DMS79 treated with DMSO at 0.1 percent for 48 hours (cell line): ENCODE data around the gene SPTBN5.

ENCODE experiments used
- DNase-seq: peaks from one replicate; lab custom pipeline; 2025; lab: John Stamatoyannopoulos, UW

Gene SPTBN5

GRCh38 chr15:41823502-41823901 is 70.4 kb downstream of the SPTBN5 start:
- DNase-seq = no peak

DNA sequence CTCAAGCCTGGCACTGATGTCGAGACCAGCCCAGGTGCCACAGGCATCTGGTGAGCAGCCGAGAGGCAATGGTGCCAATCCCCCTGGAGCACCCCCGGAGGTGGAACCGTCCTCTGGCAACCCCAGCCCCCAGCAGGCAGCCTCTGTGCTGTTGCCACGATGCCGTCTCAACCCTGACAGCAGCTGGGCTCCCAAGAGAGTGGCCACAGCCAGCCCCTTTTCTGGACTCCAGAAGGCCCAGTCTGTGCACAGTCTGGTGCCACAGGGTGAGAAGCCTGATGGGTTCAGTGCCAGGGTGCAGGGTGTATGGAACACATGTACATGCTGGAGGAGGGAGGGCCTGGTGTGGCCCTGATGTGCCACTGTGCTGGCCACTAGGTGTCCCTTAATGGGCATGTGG is 70.9 kb downstream of the SPTBN5 start:
- no peak for DNase-seq

- DNase-seq = no peak
Measured at GRCh38 chr15:41822471-41822870, 71.4 kb downstream of the SPTBN5 start.

- DNase-seq = no peak
Measured at GRCh38 chr15:41821831-41822230, 72.0 kb downstream of the SPTBN5 start.

GRCh38 chr15:41820791-41821423 is 72.9 kb downstream of the SPTBN5 start:
- no peak for DNase-seq

DNA sequence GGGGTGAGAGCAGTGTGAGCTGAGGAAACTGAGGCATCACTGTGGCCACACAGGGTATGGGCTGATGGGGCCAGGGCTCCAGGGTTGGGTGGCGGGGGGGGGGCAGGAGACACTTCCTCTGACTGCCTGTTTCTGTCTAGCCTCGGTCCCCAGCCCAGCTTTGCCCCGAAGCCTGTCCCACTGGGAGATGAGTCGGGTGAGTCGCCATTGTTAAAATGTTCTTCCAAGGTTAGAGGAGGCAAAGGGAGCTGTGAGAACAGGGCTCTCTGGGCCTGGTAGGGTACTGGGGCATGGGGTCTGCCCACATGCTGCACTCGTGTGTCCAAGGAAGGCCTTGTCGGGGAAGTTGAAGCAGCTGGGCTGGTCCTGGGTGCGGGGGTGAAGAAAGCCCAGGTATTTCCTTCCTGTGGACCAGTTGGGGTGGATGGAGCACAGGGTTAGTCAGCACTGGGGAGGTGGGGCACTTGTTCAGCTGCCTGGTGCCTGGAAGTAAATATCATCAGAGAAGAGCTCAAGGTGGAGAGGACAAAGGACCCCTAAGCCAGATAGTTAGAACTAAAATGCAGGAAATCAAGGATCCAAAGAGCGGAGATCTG is 74.3 kb downstream of the SPTBN5 start:
- DNase-seq = no peak

- DNase-seq = no peak
Measured at GRCh38 chr15:41817781-41818180, 76.1 kb downstream of the SPTBN5 start.

DNA sequence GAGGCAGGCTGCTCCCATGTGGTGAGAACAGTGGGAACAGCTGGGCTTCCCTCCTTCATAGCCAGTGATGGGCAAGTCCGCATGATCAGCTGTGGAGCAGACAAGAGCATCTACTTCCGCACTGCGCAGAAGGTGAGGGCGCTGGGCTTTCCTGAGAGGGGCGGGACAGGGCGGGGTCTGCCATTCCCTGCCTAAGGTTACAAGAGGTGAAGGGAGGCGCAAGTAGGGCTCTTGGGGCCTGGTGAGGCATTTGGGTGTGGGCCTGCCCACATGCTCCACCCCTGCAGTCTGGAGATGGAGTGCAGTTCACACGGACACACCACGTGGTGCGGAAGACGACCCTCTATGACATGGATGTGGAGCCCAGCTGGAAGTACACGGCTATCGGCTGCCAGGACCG is 76.5 kb downstream of the SPTBN5 start:
- no peak for DNase-seq

- no peak for DNase-seq
Measured at GRCh38 chr15:41816788-41817187, 77.1 kb downstream of the SPTBN5 start.

DNA sequence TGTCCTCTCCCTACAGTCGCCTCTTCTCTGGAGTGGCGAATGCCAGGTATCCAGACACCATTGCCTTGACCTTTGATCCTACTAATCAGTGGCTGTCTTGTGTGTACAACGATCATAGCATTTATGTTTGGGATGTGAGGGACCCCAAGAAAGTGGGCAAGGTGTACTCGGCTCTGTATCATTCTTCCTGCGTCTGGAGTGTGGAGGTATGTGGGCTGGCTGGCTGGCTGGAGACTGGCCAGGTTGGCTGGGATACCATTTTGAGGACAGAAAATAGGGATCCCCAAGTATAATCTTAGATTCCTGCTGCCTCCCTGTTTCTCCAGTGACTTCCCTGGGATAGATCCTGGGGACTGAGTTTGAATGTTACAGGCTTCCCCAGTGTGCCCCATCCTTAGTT is 79.3 kb downstream of the SPTBN5 start:
- DNase-seq = no peak

- DNase-seq = no peak
Measured at GRCh38 chr15:41813426-41813825, 80.4 kb downstream of the SPTBN5 start.

GRCh38 chr15:41812820-41813375 is 81.0 kb downstream of the SPTBN5 start:
- no peak for DNase-seq

GRCh38 chr15:41811432-41812195 is 82.2 kb downstream of the SPTBN5 start:
- peak; percentile 2 for DNase-seq

GRCh38 chr15:41810651-41811431 is 83.0 kb downstream of the SPTBN5 start:
- no peak for DNase-seq

DNA sequence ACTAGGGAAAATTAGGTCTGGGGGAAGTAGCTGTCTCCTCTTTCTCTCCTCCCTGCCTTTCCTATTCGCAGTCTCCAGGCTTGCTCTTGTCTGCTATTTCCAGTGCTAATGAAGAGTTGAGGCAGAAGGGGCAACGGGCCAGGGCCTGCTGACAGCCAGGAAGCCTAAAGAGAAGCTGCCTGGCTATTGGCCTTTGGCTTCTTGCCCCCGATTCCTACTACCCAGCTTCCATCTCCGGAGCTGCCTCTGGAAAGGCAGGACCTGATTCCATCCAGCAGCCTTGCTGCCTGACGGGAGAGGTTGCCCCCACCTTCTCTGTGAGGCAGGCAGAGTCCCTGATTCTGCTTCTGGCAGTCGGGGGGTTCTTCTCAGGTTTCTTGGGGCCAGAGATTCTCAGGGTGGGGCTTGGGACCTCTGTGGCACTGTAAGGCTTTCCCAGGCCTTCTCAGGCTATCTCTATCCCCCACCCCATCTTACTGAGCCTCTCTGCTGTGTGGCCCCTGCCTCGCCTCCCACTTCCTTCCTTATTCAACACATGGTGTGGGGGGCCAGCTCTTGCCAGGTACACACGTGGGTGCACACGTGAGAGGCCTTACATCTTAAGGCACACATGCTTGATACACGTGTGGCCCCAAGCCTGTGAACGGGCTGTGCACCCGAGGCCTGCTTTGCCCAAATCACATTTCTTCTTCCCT is 84.2 kb downstream of the SPTBN5 start:
- DNase-seq = no peak

DNA sequence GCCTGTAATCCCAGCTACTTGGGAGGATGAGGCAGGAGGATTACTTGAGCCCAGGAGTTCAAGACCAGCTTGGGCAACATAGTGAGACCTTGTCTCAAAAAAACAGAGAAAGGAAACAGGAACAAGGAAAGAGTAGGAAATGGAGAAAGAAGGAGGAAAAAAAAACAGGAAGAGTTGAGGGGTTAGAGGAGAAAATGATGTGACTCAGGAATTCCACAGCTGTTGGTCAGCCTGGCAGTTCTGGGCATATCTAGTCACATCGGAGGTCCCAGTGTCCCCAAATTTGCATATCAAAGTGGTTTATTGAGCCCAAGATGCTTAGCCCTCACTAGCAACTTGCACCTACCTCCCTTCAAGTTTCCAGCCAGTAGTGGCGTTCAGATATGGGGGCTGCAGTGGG is 84.7 kb downstream of the SPTBN5 start:
- no peak for DNase-seq

GRCh38 chr15:41806291-41807181 is 87.3 kb downstream of the SPTBN5 start:
- DNase-seq = peak; percentile 39

DNA sequence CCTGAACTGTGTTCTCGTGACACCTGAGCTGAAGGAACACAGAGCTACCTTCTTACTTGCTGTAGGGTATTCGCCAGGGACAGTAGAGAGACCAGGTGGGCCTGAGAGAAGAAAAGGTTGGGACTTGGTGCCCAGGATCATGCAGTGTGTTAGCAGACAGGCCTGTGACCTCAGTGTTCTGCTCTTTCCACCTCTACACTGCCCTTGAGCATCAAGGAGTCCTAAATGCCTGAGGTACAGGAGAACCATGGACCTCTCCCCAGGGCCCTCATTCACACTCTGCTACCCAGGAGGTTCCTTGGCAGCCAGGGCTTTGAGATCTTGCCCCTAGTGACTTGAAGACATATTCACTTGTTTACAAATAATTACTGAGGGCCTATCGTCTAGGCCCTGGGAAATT is 88.1 kb downstream of the SPTBN5 start:
- DNase-seq = no peak

- no peak for DNase-seq
Measured at GRCh38 chr15:41804916-41805666, 88.8 kb downstream of the SPTBN5 start.

GRCh38 chr15:41804361-41804760 is 89.5 kb downstream of the SPTBN5 start:
- DNase-seq = no peak
